Gastroesophageal sphincter (tissue), 4 donors: ENCODE data around the gene SUPV3L1. TPM values are rescaled to one million over a fixed set of nuclear protein-coding genes. Genes with fewer than 3 reads are reported as not detected.

Experiments used
- ATAC-seq: fragments of 150-250 bp; one replicate; pipeline ENCODE4 v1.9.1; 2016; ENCODE audit warnings: mild to moderate bottlenecking, moderate library complexity
- H3K27ac ChIP-seq, 4 donors: fragments of 200-600 bp; sonication (generic) in 3 of 4; 1 replicate in 3 of 4; 2 replicates in 1 of 4; pipeline ENCODE4 v1.5.1; 2016 to 2019
- H3K27me3 ChIP-seq: fragments of 200-600 bp; sonication (generic); one replicate; pipeline ENCODE4 v1.5.1; 2019
- H3K36me3 ChIP-seq, 2 donors: fragments of 200-600 bp; sonication (generic); one replicate each; pipeline ENCODE4 v1.5.1; 2019; ENCODE audit warnings: control low read depth in 1 of 2
- H3K4me1 ChIP-seq, 3 donors: fragments of 200-600 bp; sonication (generic); 1 replicate in 2 of 3; 2 replicates in 1 of 3; pipeline ENCODE4 v1.5.1; 2016 to 2019; ENCODE audit warnings: control low read depth in 2 of 3
- H3K4me3 ChIP-seq, 2 donors: fragments of 200-600 bp; sonication (generic); one replicate each; pipeline ENCODE4 v1.5.1; 2019; ENCODE audit warnings: mild to moderate bottlenecking in 1 of 2, moderate library complexity in 1 of 2
- H3K9me3 ChIP-seq, 3 donors: fragments of 200-600 bp; sonication (generic); one replicate each; pipeline ENCODE4 v1.5.1; 2017 to 2019; ENCODE audit warnings: control low read depth in 2 of 3
- EP300 ChIP-seq: sonication (generic); formaldehyde crosslinking; IDR thresholded peaks from one replicate; pipeline ENCODE4 v1.6.1; 2017; ENCODE audit warnings: antibody characterized with exemption, mild to moderate bottlenecking
- POLR2A ChIP-seq, 2 donors: fragments of 450-650 bp; IDR thresholded peaks; one replicate each; pipeline ENCODE4 v1.6.1; 2017; ENCODE audit warnings: antibody characterized with exemption in 2 of 2, mild to moderate bottlenecking in 2 of 2, moderate library complexity in 1 of 2
- POLR2AphosphoS5 ChIP-seq: sonication (generic); formaldehyde crosslinking; IDR thresholded peaks from one replicate; pipeline ENCODE4 v1.6.1; 2017; ENCODE audit warnings: antibody characterized with exemption
- WGBS, 2 donors: methylation state at CpG; one replicate each; pipeline ENCODE4 v1.1.5; 2018; ENCODE audit warnings: low coverage in 1 of 2; 5-methylcytosine and 5-hydroxymethylcytosine counted together
- total RNA-seq, 4 donors: library from RNA; depleted of rRNA; stranded (reverse); fragments of >200 nt; gene quantifications; one replicate each; pipeline ENCODE4 v1.1.0, GENCODE V29; 2016
- TF ChIP-seq, protein P1 (sequence below), 4 experiments: fragments of 200-600 bp in 2 of 4; fragments of 450-650 bp in 2 of 4; sonication (generic) in 1 of 4; IDR thresholded peaks; one replicate each; pipeline ENCODE4 v1.5.1; 2017 to 2019; ENCODE audit warnings: antibody characterized with exemption in 4 of 4, mild to moderate bottlenecking in 2 of 4, moderate library complexity in 2 of 4

SUPV3L1 gene
- total RNA-seq, 4 donors from 2014 or later = 18.2 to 20.9 (median 19.8) TPM

- Histone ChIP-seq H3K27ac (no peak overlapping the region), H3K4me3 (no peak overlapping the region), H3K27me3 (no peaks in the 10 kb centered on the region), H3K36me3 (no peaks in the 10 kb centered on the region), H3K9me3 (no peaks in the 10 kb centered on the region), H3K4me1 (peaks cover 0 to 6% (median 0%) of the 10 kb centered on the region in 3 donors)
- TF ChIP-seq POLR2AphosphoS5 (no peak), POLR2A (IDR thresholded peaks at IDR 0.05) (no peak), EP300 (no peak)
- TF ChIP-seq, protein P1, sequence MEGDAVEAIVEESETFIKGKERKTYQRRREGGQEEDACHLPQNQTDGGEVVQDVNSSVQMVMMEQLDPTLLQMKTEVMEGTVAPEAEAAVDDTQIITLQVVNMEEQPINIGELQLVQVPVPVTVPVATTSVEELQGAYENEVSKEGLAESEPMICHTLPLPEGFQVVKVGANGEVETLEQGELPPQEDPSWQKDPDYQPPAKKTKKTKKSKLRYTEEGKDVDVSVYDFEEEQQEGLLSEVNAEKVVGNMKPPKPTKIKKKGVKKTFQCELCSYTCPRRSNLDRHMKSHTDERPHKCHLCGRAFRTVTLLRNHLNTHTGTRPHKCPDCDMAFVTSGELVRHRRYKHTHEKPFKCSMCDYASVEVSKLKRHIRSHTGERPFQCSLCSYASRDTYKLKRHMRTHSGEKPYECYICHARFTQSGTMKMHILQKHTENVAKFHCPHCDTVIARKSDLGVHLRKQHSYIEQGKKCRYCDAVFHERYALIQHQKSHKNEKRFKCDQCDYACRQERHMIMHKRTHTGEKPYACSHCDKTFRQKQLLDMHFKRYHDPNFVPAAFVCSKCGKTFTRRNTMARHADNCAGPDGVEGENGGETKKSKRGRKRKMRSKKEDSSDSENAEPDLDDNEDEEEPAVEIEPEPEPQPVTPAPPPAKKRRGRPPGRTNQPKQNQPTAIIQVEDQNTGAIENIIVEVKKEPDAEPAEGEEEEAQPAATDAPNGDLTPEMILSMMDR (IDR thresholded peaks at IDR 0.05) = no peak
- ATAC-seq = no peak
- 82 to 84% methylated on average over 10 to 20 of the region's 22 CpGs for WGBS, 2 donors
Measured at GRCh38 chr10:69232736-69233480, 52.9 kb downstream of the SUPV3L1 start.

DNA sequence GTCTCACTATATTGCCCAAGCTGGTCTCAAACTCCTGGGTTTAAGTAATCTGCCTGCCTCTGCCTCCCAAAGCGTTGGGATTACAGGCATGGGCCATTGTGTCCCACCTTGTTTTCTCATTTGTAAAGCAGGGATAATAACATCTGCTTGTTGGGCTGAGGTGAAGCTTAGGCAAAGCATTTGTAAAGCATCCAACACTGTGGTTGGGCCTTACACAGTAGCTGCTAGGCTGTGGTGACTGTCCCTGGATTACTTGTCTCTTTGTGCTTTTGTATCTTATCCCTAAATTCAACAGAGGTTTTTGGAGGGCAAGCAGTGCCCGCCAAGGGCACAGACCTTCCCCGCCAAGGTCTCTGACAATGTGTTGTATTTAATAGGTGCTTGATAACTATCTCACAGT, 54.4 kb downstream of the SUPV3L1 start:
- ATAC-seq = no peak
- H3K4me1 ChIP-seq = peaks cover 0 to 15% (median 0%) of the 10 kb centered on the region in 3 donors
- no peaks in the 10 kb centered on the region for H3K27me3 ChIP-seq
- TF ChIP-seq, protein P1 (IDR thresholded peaks at IDR 0.05) = no peak
- no peak for TF ChIP-seq POLR2A (IDR thresholded peaks at IDR 0.05)
- TF ChIP-seq EP300 = no peak
- no peak for TF ChIP-seq POLR2AphosphoS5
- no peak overlapping the region for H3K27ac ChIP-seq
- WGBS, 2 donors = 100% methylated on average over 1 of the region's 3 CpGs; no CpG with 5 or more reads in 1 of the 2 donors
- no peaks in the 10 kb centered on the region for H3K36me3 ChIP-seq
- no peaks in the 10 kb centered on the region for H3K9me3 ChIP-seq
- no peak overlapping the region for H3K4me3 ChIP-seq

- 13 to 14% methylated on average over 10 to 17 of the region's 17 CpGs for WGBS, 2 donors
Measured at GRCh38 chr10:69237528-69238159, 57.6 kb downstream of the SUPV3L1 start.

DNA sequence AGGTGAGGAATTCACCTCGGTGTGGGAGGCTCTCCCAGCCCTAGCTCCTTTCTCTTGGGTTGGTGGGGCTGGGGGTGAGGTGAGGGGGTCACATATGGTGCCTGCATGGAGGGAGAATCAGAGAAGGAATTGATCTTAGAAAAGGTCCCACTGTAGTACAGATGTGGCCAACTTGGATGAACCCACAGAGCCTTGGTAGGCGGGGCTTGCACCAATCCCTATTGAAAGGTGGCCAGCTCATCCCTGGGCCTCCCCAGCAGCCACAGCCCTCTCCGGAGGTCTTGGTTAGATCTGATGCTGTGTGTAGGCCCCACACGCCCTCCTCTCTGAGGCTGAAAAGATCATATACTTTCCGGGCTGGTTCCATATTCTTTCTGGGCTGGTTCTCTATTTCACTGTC, 59.1 kb downstream of the SUPV3L1 start:
- TF ChIP-seq EP300 (no peak), POLR2A (IDR thresholded peaks at IDR 0.05) (no peak), POLR2AphosphoS5 (no peak)
- no peaks in the 10 kb centered on the region for H3K9me3 ChIP-seq
- H3K4me3 ChIP-seq = no peak overlapping the region
- peaks cover 0 to 24% (median 0%) of the 10 kb centered on the region in 3 donors for H3K4me1 ChIP-seq
- no peaks in the 10 kb centered on the region for H3K27me3 ChIP-seq
- ATAC-seq = no peak
- 84 to 89% methylated on average over 1 to 5 of the region's 5 CpGs for WGBS, 2 donors
- H3K27ac ChIP-seq = peak overlapping the region in 1 of 4 donors; percentile 41
- no peaks in the 10 kb centered on the region for H3K36me3 ChIP-seq

More at GRCh38 chr10:69237528-69238159, 57.6 kb downstream of the SUPV3L1 start:
- Histone ChIP-seq H3K9me3 (no peaks in the 10 kb centered on the region), H3K27ac (no peak overlapping the region), H3K27me3 (no peaks in the 10 kb centered on the region), H3K4me1 (peaks cover 0 to 24% (median 0%) of the 10 kb centered on the region in 3 donors), H3K4me3 (no peak overlapping the region), H3K36me3 (no peaks in the 10 kb centered on the region)
- peak; percentile 95 for ATAC-seq
- TF ChIP-seq POLR2A (IDR thresholded peaks at IDR 0.05) = no peak
- TF ChIP-seq, protein P1 (IDR thresholded peaks at IDR 0.05) = peak; percentile 83 to 99 (median 94)
- peak; percentile 28 for TF ChIP-seq POLR2AphosphoS5

DNA sequence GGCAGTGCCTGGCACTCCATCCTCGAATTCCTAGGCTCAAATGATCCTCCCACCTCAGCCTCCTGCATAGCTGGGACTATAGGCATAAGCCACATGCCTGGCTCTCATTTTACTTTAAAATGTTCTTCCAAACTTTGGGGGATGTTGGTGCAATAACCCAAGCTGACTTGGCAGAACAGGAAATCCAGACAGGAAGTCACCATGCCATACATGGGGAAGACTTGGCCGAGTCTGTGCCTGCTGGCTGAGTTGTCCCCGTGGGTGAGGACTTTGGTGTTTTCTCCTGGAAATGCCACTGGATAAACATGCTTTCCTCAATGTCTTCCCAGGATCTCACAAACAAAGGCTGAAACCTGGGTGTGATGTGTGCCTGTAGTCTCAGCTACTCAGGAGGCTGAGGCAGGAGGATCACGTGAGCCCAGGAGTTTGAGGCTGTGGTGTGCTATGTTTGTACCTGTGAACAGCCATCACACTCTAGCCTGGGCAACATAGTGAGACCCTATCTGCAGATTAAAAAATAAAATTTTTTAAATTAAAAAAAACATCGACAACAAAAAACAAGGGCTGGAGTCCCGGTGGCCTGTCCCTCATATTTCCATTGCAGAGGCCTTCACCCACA, 59.9 kb downstream of the SUPV3L1 start:
- Histone ChIP-seq H3K27me3 (no peaks in the 10 kb centered on the region), H3K4me3 (no peak overlapping the region), H3K36me3 (no peaks in the 10 kb centered on the region), H3K9me3 (no peaks in the 10 kb centered on the region), H3K4me1 (peaks cover 0 to 24% (median 0%) of the 10 kb centered on the region in 3 donors), H3K27ac (peak overlapping the region in 1 of 4 donors; percentile 41)
- TF ChIP-seq POLR2A (IDR thresholded peaks at IDR 0.05) (no peak), POLR2AphosphoS5 (peak; percentile 14)
- 96 to 100% methylated on average over 2 to 3 of the region's 6 CpGs for WGBS, 2 donors
- no peak for ATAC-seq
